Endothelial cell of umbilical vein (primary cell): ENCODE results near the gene PTGS1. TPM values are rescaled to one million over a fixed set of nuclear protein-coding genes. Genes with fewer than 3 reads are reported as not detected.

Experiments used
- BruUV-seq: library from RNA; stranded (reverse); fragments of 400-500 nt; replicated peaks from 2 replicates; lab custom pipeline; 2021; lab: Mats Ljungman, UMichigan
- CTCF ChIA-PET: fragments of 300-600, 350-600 bp; sonication (Branson Sonifier 250); formaldehyde crosslinking; loops from one replicate; lab custom pipeline; 2021; ENCODE audit warnings: antibody characterized with exemption, inconsistent platforms; lab: Charles Lee
- POLR2A ChIA-PET: fragments of 300-600, 350-600 bp; sonication (Branson Sonifier 250); formaldehyde crosslinking; loops from one replicate; lab custom pipeline; 2021; ENCODE audit warnings: antibody characterized with exemption, inconsistent platforms; lab: Charles Lee
- DNase-seq: peaks from one replicate; pipeline ENCODE4 v3.0.0-alpha.2; 2011; ENCODE audit warnings: low read depth, low spot score
- FAIRE-seq: peaks from 2 replicates; lab custom pipeline; 2011; peaks lifted over from hg19 to GRCh38; lab: Jason Lieb, UNC
- H2AFZ ChIP-seq: 2 replicates; pipeline ENCODE4 v1.6.0; 2012; ENCODE audit warnings: low read depth, low read length, control low read depth, inconsistent platforms
- H3K27ac ChIP-seq: 2 replicates; pipeline ENCODE4 v1.5.1; 2011; ENCODE audit warnings: low read depth, mild to moderate bottlenecking, control low read depth, low read length, moderate library complexity; ENCODE audit not compliant: insufficient read depth
- H3K27me3 ChIP-seq, 2 experiments: 2 replicates each; pipeline versions ENCODE4 v1.6.0 to v1.6.1; 2011; ENCODE audit warnings: low read length in 2 of 2, mixed read lengths in 1 of 2; ENCODE audit not compliant: control insufficient read depth in 2 of 2, insufficient read depth in 2 of 2
- H3K36me3 ChIP-seq, 2 experiments: 2 replicates in 1 of 2; 3 replicates in 1 of 2; pipeline ENCODE4 v1.5.1; 2011; ENCODE audit warnings: low read length in 2 of 2, mild to moderate bottlenecking in 1 of 2, moderate library complexity in 1 of 2; ENCODE audit not compliant: control insufficient read depth in 2 of 2, insufficient read depth in 2 of 2; ENCODE audit errors: extremely low read depth in 1 of 2
- H3K4me1 ChIP-seq: 3 replicates; pipeline ENCODE4 v1.5.1; 2011; ENCODE audit warnings: mild to moderate bottlenecking, low read length; ENCODE audit not compliant: control insufficient read depth, insufficient read depth; ENCODE audit errors: extremely low read depth
- H3K4me2 ChIP-seq: 2 replicates; pipeline ENCODE4 v1.6.1; 2011; ENCODE audit warnings: low read length, control low read depth, mixed read lengths; ENCODE audit not compliant: insufficient read depth
- H3K4me3 ChIP-seq, 3 experiments: fragments of 200-600 bp in 1 of 3; sonication (generic), shearing (Covaris generic) in 1 of 3; replicated peaks in 1 of 3; 2 replicates each; pipeline ENCODE4 v1.5.1; 2011 to 2016; ENCODE audit warnings: control low read depth in 3 of 3, low read length in 3 of 3, mild to moderate bottlenecking in 2 of 3, inconsistent platforms in 1 of 3, low read depth in 1 of 3, moderate library complexity in 1 of 3; ENCODE audit not compliant: insufficient read depth in 1 of 3
- H3K79me2 ChIP-seq: 2 replicates; pipeline ENCODE4 v1.6.0; 2012; ENCODE audit warnings: low read length, inconsistent platforms; ENCODE audit not compliant: control insufficient read depth, insufficient read depth
- H3K9ac ChIP-seq: replicated peaks from 2 replicates; pipeline ENCODE3; 2011; ENCODE audit warnings: low read length, control low read depth; ENCODE audit not compliant: insufficient read depth; ENCODE audit errors: extremely low read depth
- H3K9me1 ChIP-seq: replicated peaks from 3 replicates; pipeline ENCODE4 v1.6.0; 2011; ENCODE audit warnings: mild to moderate bottlenecking, low read length; ENCODE audit not compliant: control insufficient read depth, insufficient read depth; ENCODE audit errors: extremely low read depth
- H3K9me3 ChIP-seq: replicated peaks from 2 replicates; pipeline ENCODE4 v1.5.1; 2012; ENCODE audit warnings: low read length, inconsistent platforms; ENCODE audit not compliant: control insufficient read depth, insufficient read depth
- H4K20me1 ChIP-seq: replicated peaks from 2 replicates; pipeline ENCODE3; 2011; ENCODE audit warnings: mild to moderate bottlenecking, low read length; ENCODE audit not compliant: control insufficient read depth, insufficient read depth; ENCODE audit errors: extremely low read depth
- CTCF ChIP-seq, 2 donors: IDR thresholded peaks; 1 replicate in 1 of 2; 2 replicates in 1 of 2; pipeline ENCODE4 v1.5.1; 2011; ENCODE audit warnings: low read length in 2 of 2, mild to moderate bottlenecking in 2 of 2, moderate library complexity in 2 of 2, control low read depth in 1 of 2, inconsistent platforms in 1 of 2, low read depth in 1 of 2; ENCODE audit not compliant: insufficient read depth in 1 of 2; ENCODE audit errors: extremely low read depth in 1 of 2
- FOS ChIP-seq: IDR thresholded peaks from 2 replicates; pipeline ENCODE4 v1.6.1; 2011; ENCODE audit warnings: mild to moderate bottlenecking, low read length, moderate library complexity, borderline replicate concordance; ENCODE audit not compliant: insufficient read depth
- GATA2 ChIP-seq: IDR thresholded peaks from 2 replicates; pipeline ENCODE4 v1.7.0; 2011; ENCODE audit warnings: low read depth, mild to moderate bottlenecking, moderate library complexity, mixed read lengths, low read length; ENCODE audit not compliant: insufficient read length, insufficient read depth
- MAX ChIP-seq: IDR thresholded peaks from 2 replicates; pipeline ENCODE4 v1.6.1; 2011; ENCODE audit not compliant: insufficient read depth, insufficient read length
- POLR2A ChIP-seq: IDR thresholded peaks from 2 replicates; pipeline ENCODE4 v1.6.1; 2012; ENCODE audit warnings: low read depth, mild to moderate bottlenecking, control low read depth, low read length
- dilution Hi-C: fragments of 300-500 bp; cut with MboI; formaldehyde crosslinking; loops from one replicate; pipeline ENCODE4 v1.15.0; 2019; ENCODE audit warnings: low sequenced_read_pairs; ENCODE audit not compliant: extremely low pct_ligation_motif_present
- intact Hi-C: fragments of 100-400 bp; cut with micrococcal nuclease; formaldehyde crosslinking; loops from one replicate; pipeline ENCODE4 v1.10.0; 2022
- polyA plus RNA-seq, 4 experiments: library from polyadenylated mRNA; depleted of rRNA in 3 of 4; stranded (reverse) in 3 of 4; unstranded in 1 of 4; fragments of >200 nt; gene quantifications; 2 replicates each; pipeline versions ENCODE4 v1.2.1 to v1.2.3, GENCODE V29; 2011 to 2012; ENCODE audit warnings: missing spikeins in 1 of 4
- total RNA-seq: library from RNA; stranded (reverse); gene quantifications from 2 replicates; pipeline ENCODE4 v1.2.3, GENCODE V29; 2021

The PTGS1 gene
- total and polyA plus RNA-seq, 2 donors (not counting 3 experiments of a cell fraction or from before 2014, with no cell fraction given) = 37.6 to 45.2 TPM

- BruUV-seq = no TSS peak
- ChIA-PET CTCF (interaction anchor here (1.3 to 12.9 kb wide), 6 partner anchors 42 to 251 kb away, joined by 3 to 576 read pairs (median 40); partner anchors contain the start of genes MRRF and RBM18), POLR2A (no interaction called here)
- intact Hi-C loops (loop anchor here (1.0 to 2.0 kb wide), 2 partner anchors 84 to 94 kb away; partner anchors contain the start of genes MRRF and RBM18), dilution Hi-C loops (no loop called here)
- DNase-seq (no peak), FAIRE-seq (no peak)
- H3K79me2 ChIP-seq = no peaks in the 10 kb centered on the region
- H3K9me1 ChIP-seq = no peaks in the 10 kb centered on the region
- no peak overlapping the region for H3K4me3 ChIP-seq
- H2AFZ ChIP-seq = no peak overlapping the region
- H3K27ac ChIP-seq = no peak overlapping the region
- no peak overlapping the region for H3K4me2 ChIP-seq
- H4K20me1 ChIP-seq = no peaks in the 10 kb centered on the region
- no peaks in the 10 kb centered on the region for H3K9me3 ChIP-seq
- no peak overlapping the region for H3K9ac ChIP-seq
- H3K4me1 ChIP-seq = peaks cover 23% of the 10 kb centered on the region
- no peaks in the 10 kb centered on the region for H3K27me3 ChIP-seq
- no peaks in the 10 kb centered on the region for H3K36me3 ChIP-seq
- TF ChIP-seq CTCF (IDR thresholded peaks at IDR 0.05; ENCODE audit: extremely low read depth in 1 of 2, insufficient read depth in 1 of 2, low read depth in 1 of 2, low read length in 2 of 2) (no peak), GATA2 (peak; percentile 47), FOS (no peak)
Measured at GRCh38 chr9:122348791-122349190, 22.0 kb upstream of the PTGS1 start.

- Histone ChIP-seq H3K27ac (no peak overlapping the region), H3K36me3 (no peaks in the 10 kb centered on the region), H3K9ac (no peak overlapping the region), H4K20me1 (no peaks in the 10 kb centered on the region), H2AFZ (no peak overlapping the region), H3K9me3 (no peaks in the 10 kb centered on the region), H3K4me2 (no peak overlapping the region), H3K4me3 (no peak overlapping the region), H3K9me1 (no peaks in the 10 kb centered on the region), H3K27me3 (no peaks in the 10 kb centered on the region), H3K4me1 (peaks cover 23% of the 10 kb centered on the region), H3K79me2 (no peaks in the 10 kb centered on the region)
- DNase-seq (no peak), FAIRE-seq (no peak)
- CTCF ChIA-PET = interaction anchor here (1.2 to 12.9 kb wide), 10 partner anchors 42 to 252 kb away, joined by 3 to 576 read pairs (median 21); partner anchors contain the start of genes LHX6, MRRF and RBM18
- dilution Hi-C loops (no loop called here), intact Hi-C loops (loop anchor here (2.0 kb wide), 1 partner anchor 94 kb away; no protein-coding TSS in a partner anchor)
- POLR2A ChIA-PET = no interaction called here
- no TSS peak for BruUV-seq
- no peak for TF ChIP-seq MAX
- no peak for TF ChIP-seq POLR2A
- no peak for TF ChIP-seq CTCF (IDR thresholded peaks at IDR 0.05; ENCODE audit: extremely low read depth in 1 of 2, insufficient read depth in 1 of 2, low read depth in 1 of 2, low read length in 2 of 2)
Measured at GRCh38 chr9:122349201-122349600, 21.6 kb upstream of the PTGS1 start.
